GM12865 (cell line): Measurements from ENCODE around the gene BIRC7.

Experiments
- DNase-seq: peaks from one replicate; pipeline ENCODE4 v3.0.0; 2010; ENCODE audit warnings: low read depth
- H3K4me3 ChIP-seq: 2 replicates; pipeline ENCODE4 v1.5.1; 2011; ENCODE audit warnings: mild to moderate bottlenecking, low read depth, low read length, control low read depth
- CTCF ChIP-seq: IDR thresholded peaks from 2 replicates; pipeline ENCODE4 v1.5.1; 2011; ENCODE audit warnings: low read length, control low read depth, low read depth, inconsistent platforms; ENCODE audit not compliant: insufficient read depth; ENCODE audit errors: missing control alignments

The BIRC7 gene

GRCh38 chr20:63215101-63216040 is 20.3 kb upstream of the BIRC7 start:
- peak; percentile 49 for TF ChIP-seq CTCF
- peak; percentile 40 for DNase-seq
- H3K4me3 ChIP-seq: peak overlapping the region; percentile 96

- DNase-seq: peak; percentile 98
- TF ChIP-seq CTCF: no peak
- peak within 1 kb of the TSS; percentile 96 for H3K4me3 ChIP-seq
Measured at GRCh38 chr20:63216041-63216848, 19.5 kb upstream of the BIRC7 start, which contains the start of gene YTHDF1. TSS of gene YTHDF1 (minus strand) at chr20:63216131. CDS start at chr20:63215892, 239 bp downstream.

- DNase-seq: no peak
- H3K4me3 ChIP-seq: peak overlapping the region; percentile 83
- no peak for TF ChIP-seq CTCF
Measured at GRCh38 chr20:63216849-63217471, 18.7 kb upstream of the BIRC7 start.

- H3K4me3 ChIP-seq: no peak overlapping the region
- no peak for DNase-seq
- TF ChIP-seq CTCF: no peak
Measured at GRCh38 chr20:63217706-63218105, 18.0 kb upstream of the BIRC7 start.

- TF ChIP-seq CTCF: no peak
- H3K4me3 ChIP-seq: no peak overlapping the region
- DNase-seq: no peak
Measured at GRCh38 chr20:63218701-63219446, 16.8 kb upstream of the BIRC7 start.

GRCh38 chr20:63219447-63219821 is 16.3 kb upstream of the BIRC7 start:
- TF ChIP-seq CTCF: no peak
- H3K4me3 ChIP-seq: no peak overlapping the region
- DNase-seq: no peak
